ENCODE results near the gene SLC25A41. TPM values are rescaled to one million over a fixed set of nuclear protein-coding genes. Genes with fewer than 3 reads are reported as not detected.

The SLC25A41 gene
- total RNA-seq, 2 experiments from 2014 or later: 0.46 to 0.64 TPM

DNA sequence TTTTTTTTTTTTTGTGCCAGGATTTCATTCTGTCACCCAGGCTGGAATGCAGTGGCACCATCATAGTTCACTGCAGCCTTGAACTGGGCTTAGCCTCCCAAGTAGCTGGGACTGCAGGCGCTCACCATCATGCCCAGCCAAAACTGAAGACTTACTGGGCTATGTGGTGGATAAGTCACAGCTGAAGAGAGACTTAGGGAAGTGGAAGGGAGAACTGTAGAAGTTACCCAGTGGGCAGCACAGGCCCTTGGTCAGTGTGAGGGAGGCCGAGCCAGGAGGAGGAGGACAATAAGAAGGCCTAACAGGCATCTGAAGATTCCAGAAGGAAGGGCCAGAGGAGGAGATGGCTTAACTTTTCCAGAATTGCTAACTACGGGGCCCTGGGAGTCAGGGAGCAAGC is 53.8 kb downstream of the SLC25A41 start:
- Mint-ChIP-seq H3K4me3 (no peak overlapping the region), H3K27me3 (no peaks in the 10 kb centered on the region), H3K27ac (no peak overlapping the region), H3K4me1 (no peaks in the 10 kb centered on the region), H3K9me3 (ENCODE audit: low read depth) (no peaks in the 10 kb centered on the region), H3K36me3 (ENCODE audit: low read depth) (peaks cover 34% of the 10 kb centered on the region)
- ATAC-seq: no peak
- ChIA-PET POLR2A (interaction anchor here (0.6 kb wide), 1 partner anchor 19 kb away, joined by 3 read pairs; the partner anchor contains the start of gene CLPP), CTCF (no interaction called here)
- no peak for DNase-seq
- intact Hi-C loops (cut with DNase I, micrococcal nuclease): loop anchor here in 1 of 2 experiments (10.0 kb wide), 1 partner anchor 755 kb away; the partner anchor contains the start of genes SAFB and SAFB2

DNA sequence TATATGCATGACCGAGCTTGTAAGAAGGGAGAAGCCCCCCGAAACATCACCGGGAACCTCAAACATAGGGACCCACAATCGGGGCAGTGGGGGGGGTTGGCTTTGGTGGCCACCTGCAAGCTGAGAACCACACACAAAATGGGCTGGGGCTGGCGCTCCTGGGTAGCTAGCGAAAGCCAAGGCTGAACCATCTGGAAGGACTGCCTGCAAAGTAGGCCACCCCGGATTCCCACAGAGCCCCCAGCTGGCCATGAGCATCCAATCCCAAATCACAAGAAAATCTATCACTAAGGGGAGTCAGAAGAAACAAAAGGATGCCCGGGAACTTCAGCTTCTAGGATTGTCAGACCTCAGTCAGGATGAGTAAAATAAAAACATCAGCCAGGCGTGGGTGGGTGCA is 55.1 kb downstream of the SLC25A41 start:
- no peak overlapping the region for H3K27ac Mint-ChIP-seq
- H3K9me3 Mint-ChIP-seq (ENCODE audit: low read depth): no peaks in the 10 kb centered on the region
- H3K4me1 Mint-ChIP-seq: peaks cover 4% of the 10 kb centered on the region
- DNase-seq: no peak
- ChIA-PET POLR2A (interaction anchor here (0.5 kb wide), 1 partner anchor 14 kb away, joined by 5 read pairs; no protein-coding TSS in a partner anchor), CTCF (no interaction called here)
- peaks cover 34% of the 10 kb centered on the region for H3K36me3 Mint-ChIP-seq (ENCODE audit: low read depth)
- no peak for ATAC-seq
- intact Hi-C loops (cut with DNase I, micrococcal nuclease): loop anchor here in 1 of 2 experiments (10.0 kb wide), 1 partner anchor 754 kb away; the partner anchor contains the start of genes SAFB and SAFB2
- no peak overlapping the region for H3K4me3 Mint-ChIP-seq
- no peaks in the 10 kb centered on the region for H3K27me3 Mint-ChIP-seq

- POLR2A ChIA-PET: interaction anchor here (0.5 kb wide), 1 partner anchor 13 kb away, joined by 5 read pairs; no protein-coding TSS in a partner anchor
- H3K27me3 Mint-ChIP-seq: no peaks in the 10 kb centered on the region
- no peak for ATAC-seq
- CTCF ChIA-PET: no interaction called here
- intact Hi-C loops (cut with DNase I, micrococcal nuclease): loop anchor here in 1 of 2 experiments (10.0 kb wide), 1 partner anchor 753 kb away; the partner anchor contains the start of genes SAFB and SAFB2
- H3K4me1 Mint-ChIP-seq: peaks cover 5% of the 10 kb centered on the region
- no peak overlapping the region for H3K4me3 Mint-ChIP-seq
- peaks cover 30% of the 10 kb centered on the region for H3K36me3 Mint-ChIP-seq (ENCODE audit: low read depth)
- no peak overlapping the region for H3K27ac Mint-ChIP-seq
- DNase-seq: no peak
- H3K9me3 Mint-ChIP-seq (ENCODE audit: low read depth): no peaks in the 10 kb centered on the region
Measured at GRCh38 chr19:6378041-6378440, 55.5 kb downstream of the SLC25A41 start.

DNA sequence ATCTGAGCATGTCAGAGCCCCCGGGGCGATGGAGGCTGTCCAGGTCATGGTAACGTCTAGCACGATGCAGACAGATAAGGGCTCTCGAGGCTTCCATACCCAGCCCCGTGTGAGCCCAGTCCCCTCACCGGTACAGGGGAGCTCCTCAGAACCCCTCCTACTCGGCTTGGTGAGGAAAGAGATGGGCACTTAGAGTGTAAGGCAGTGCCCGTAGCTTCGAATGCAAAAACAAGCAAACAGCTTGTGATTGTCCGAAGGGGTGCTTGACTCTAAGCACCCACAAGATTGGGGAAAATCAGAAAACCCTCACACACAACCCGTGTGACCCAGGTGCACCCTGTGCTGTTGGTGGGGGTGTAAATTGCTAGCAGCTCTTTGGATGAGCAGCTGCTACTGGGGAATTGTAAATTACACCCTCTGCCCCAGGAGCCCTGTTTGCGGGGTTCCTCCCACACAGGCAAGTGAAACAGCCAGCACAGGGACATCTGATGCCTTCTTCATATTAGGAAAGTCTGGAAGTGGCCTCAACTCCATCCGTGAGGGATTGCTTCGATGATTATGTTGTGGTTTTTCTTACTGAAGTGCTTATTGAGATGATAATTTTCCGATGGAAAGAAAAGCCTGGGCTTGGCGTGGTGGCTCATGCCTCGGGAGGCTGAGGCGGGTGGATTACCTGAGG is 56.9 kb downstream of the SLC25A41 start:
- ChIA-PET CTCF (interaction anchor here (0.6 to 1.2 kb wide), 4 partner anchors 36 to 619 kb away, joined by 3 read pairs; no protein-coding TSS in a partner anchor), POLR2A (no interaction called here)
- intact Hi-C loops (cut with DNase I, micrococcal nuclease): loop anchor here in 1 of 2 experiments (10.0 kb wide), 1 partner anchor 752 kb away; the partner anchor contains the start of genes SAFB and SAFB2
- Mint-ChIP-seq H3K27ac (no peak overlapping the region), H3K27me3 (no peaks in the 10 kb centered on the region), H3K4me3 (no peak overlapping the region), H3K36me3 (ENCODE audit: low read depth) (peaks cover 20% of the 10 kb centered on the region), H3K9me3 (ENCODE audit: low read depth) (no peaks in the 10 kb centered on the region), H3K4me1 (peaks cover 9% of the 10 kb centered on the region)
- ATAC-seq (no peak), DNase-seq (no peak)

Small RNA genes lying within 50 kb of the gene (microRNA-seq; reads per million reads assigned to microRNA genes)
- gene MIR3940 (ENCODE audit: borderline replicate concordance) (16.2 reads per million, percentile 39 among the genes with 10 or more reads in this experiment), gene MIR6790 (ENCODE audit: borderline replicate concordance) (not detected), gene MIR6885 (ENCODE audit: borderline replicate concordance) (2.8 reads per million)

Other genes starting within 250 kb of the SLC25A41 start
- 10 to 100 TPM; 45.0 to 46.6 TPM for gene MLLT1, start 153.8 kb downstream of the SLC25A41 start, total RNA-seq
- not detected for gene ACER1, start 100.2 kb downstream of the SLC25A41 start, total RNA-seq
- 100 to 1,000 TPM; 197 to 245 TPM for gene CLPP, start 72.2 kb downstream of the SLC25A41 start, total RNA-seq
- 10 to 100 TPM; 22.8 to 44.7 TPM for gene ALKBH7, start 61.0 kb downstream of the SLC25A41 start, total RNA-seq
- gene PSPN, start 57.8 kb downstream of the SLC25A41 start, total RNA-seq: 1 to 10 TPM; 1.4 to 1.8 TPM
- 10 to 100 TPM; 60.9 to 78.5 TPM for gene GTF2F1, start 40.6 kb downstream of the SLC25A41 start, total RNA-seq
- 100 to 1,000 TPM; 363 to 380 TPM for gene KHSRP, start 9.0 kb downstream of the SLC25A41 start, total RNA-seq
- gene SLC25A23, start 26.0 kb upstream of the SLC25A41 start, total RNA-seq: 10 to 100 TPM; 18.6 to 19.2 TPM
- gene CRB3, start 30.5 kb upstream of the SLC25A41 start, total RNA-seq: 1 to 10 TPM; 1.2 to 1.8 TPM
- gene DENND1C, start 48.0 kb upstream of the SLC25A41 start, total RNA-seq: 10 to 100 TPM; 49.5 to 56.3 TPM
- gene TUBB4A, start 68.5 kb upstream of the SLC25A41 start, total RNA-seq: 1 to 10 TPM; 4.8 to 5.1 TPM
- under 1 TPM; 0.49 to 0.57 TPM for gene TNFSF9, start 97.3 kb upstream of the SLC25A41 start, total RNA-seq
- gene CD70, start 157.4 kb upstream of the SLC25A41 start, total RNA-seq: 1 to 10 TPM; 3.3 to 3.6 TPM
- gene TNFSF14, start 236.4 kb upstream of the SLC25A41 start, total RNA-seq: 10 to 100 TPM; 31.8 to 33.0 TPM

Measured in activated CD4-positive, alpha-beta T cell treated with anti-CD3 and anti-CD28 coated beads for 36 hours (primary cell).